ENCODE measurements around the gene SLC13A4. TPM values are rescaled to one million over a fixed set of nuclear protein-coding genes. Genes with fewer than 3 reads are reported as not detected.

SLC13A4 gene
- total and polyA plus RNA-seq, 2 of the 13 experiments (the other 11 are each of a cell fraction or from before 2014, with no cell fraction given) = 0.04 TPM; not detected in 1

GRCh38 chr7:135745703-135746312, 17.8 kb upstream of the SLC13A4 start:
- H3K4me3 ChIP-seq (replicated peaks in 1 of 3; ENCODE audit: insufficient read depth in 1 of 3, low read depth in 2 of 3, low read length in 3 of 3) = no peak overlapping the region
- H3K27ac ChIP-seq (ENCODE audit: extremely low read length, insufficient read depth, low read length) = no peak overlapping the region
- H3K4me1 ChIP-seq (ENCODE audit: insufficient read depth, low read length) = no peaks in the 10 kb centered on the region
- POLR2A ChIA-PET = no interaction called here
- TF ChIP-seq WIZ (CRISPR knock-in tag; IDR thresholded peaks at IDR 0.05) (no peak), MXI1 (IDR thresholded peaks at IDR 0.05; ENCODE audit: borderline replicate concordance, low read depth, low read length) (no peak), TEAD2 (CRISPR knock-in tag; IDR thresholded peaks at IDR 0.05) (no peak), MTF2 (CRISPR knock-in tag; IDR thresholded peaks at IDR 0.05; ENCODE audit: borderline replicate concordance) (no peak), MBNL3 (CRISPR knock-in tag; conservative IDR thresholded peaks at IDR 0.05) (no peak), ZBTB4 (CRISPR knock-in tag; IDR thresholded peaks at IDR 0.05; ENCODE audit: borderline replicate concordance) (no peak)
- TF ChIP-seq, protein P1, sequence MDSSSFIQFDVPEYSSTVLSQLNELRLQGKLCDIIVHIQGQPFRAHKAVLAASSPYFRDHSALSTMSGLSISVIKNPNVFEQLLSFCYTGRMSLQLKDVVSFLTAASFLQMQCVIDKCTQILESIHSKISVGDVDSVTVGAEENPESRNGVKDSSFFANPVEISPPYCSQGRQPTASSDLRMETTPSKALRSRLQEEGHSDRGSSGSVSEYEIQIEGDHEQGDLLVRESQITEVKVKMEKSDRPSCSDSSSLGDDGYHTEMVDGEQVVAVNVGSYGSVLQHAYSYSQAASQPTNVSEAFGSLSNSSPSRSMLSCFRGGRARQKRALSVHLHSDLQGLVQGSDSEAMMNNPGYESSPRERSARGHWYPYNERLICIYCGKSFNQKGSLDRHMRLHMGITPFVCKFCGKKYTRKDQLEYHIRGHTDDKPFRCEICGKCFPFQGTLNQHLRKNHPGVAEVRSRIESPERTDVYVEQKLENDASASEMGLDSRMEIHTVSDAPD (CRISPR knock-in tag; IDR thresholded peaks at IDR 0.05) = no peak
- no peaks in the 10 kb centered on the region for H3K9me3 ChIP-seq (ENCODE audit: low read length)
- ATAC-seq (no peak), FAIRE-seq (no peak), DNase-seq (ENCODE audit: low spot score) (no peak)
- no peak overlapping the region for H3K9ac ChIP-seq (ENCODE audit: insufficient read depth, low read depth, low read length)
- WGBS (ENCODE audit: low lambda C conversion rate) = 49% methylated on average over 9 of the region's 9 CpGs
- no peaks in the 10 kb centered on the region for H4K20me1 ChIP-seq (ENCODE audit: insufficient read depth, low read length)
- BruUV-seq (replicated peaks) = no TSS peak
- H3K36me3 ChIP-seq (replicated peaks in 1 of 2; ENCODE audit: control insufficient read depth in 1 of 2, insufficient read depth in 2 of 2, low read length in 2 of 2) = no peaks in the 10 kb centered on the region
- peaks cover 1 to 29% of the 10 kb centered on the region in 2 experiments; a peak in 3 of 5 replicates for H3K27me3 ChIP-seq (ENCODE audit: control insufficient read depth in 1 of 2, insufficient read depth in 2 of 2, low read length in 2 of 2)
- no peak overlapping the region for H2AFZ ChIP-seq (ENCODE audit: low read length)
- no peak overlapping the region for H3K4me2 ChIP-seq (ENCODE audit: low read depth, low read length)
- CTCF ChIA-PET (ENCODE audit: low intra/inter-chr PET ratio, low total read pairs) = no interaction called here
- H3K79me2 ChIP-seq (ENCODE audit: insufficient read depth, low read length) = no peaks in the 10 kb centered on the region
- in situ Hi-C loops (cut with HindIII; ENCODE audit: extremely low pct_ligation_motif_present, low pct_unique_long_range_greater_than_20kb) = no loop called here
- intact Hi-C loops (cut with micrococcal nuclease; ENCODE audit: unreplicated experiment) = no loop called here

Measured in HepG2 (cell line).